ENCODE measurements around the gene CDKAL1.
"Not testable (repeated sequence)": the region's sequence is repeated elsewhere in the genome, so short reads cannot be mapped to it uniquely, and the experiment has no call there.

CDKAL1 gene

DNA sequence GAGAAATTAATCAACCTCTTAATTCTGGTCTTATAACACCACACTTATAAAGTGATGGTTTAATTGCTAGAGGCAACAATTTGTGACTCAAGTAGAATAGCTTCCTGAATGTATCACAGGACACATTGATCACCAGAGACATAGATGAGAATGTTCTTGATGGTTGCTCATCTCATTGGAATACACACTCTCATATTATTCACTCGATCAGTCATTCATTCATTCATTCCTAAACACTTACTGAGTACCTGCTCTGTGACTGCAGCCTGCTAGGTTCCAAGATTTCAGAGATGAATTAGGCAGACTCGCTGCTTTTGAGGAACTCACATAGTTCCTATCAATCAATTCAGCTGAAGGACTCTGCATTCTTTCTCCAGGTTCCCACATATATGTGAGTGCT is 694.2 kb downstream of the CDKAL1 start:
- DNase-seq: no peak

DNA sequence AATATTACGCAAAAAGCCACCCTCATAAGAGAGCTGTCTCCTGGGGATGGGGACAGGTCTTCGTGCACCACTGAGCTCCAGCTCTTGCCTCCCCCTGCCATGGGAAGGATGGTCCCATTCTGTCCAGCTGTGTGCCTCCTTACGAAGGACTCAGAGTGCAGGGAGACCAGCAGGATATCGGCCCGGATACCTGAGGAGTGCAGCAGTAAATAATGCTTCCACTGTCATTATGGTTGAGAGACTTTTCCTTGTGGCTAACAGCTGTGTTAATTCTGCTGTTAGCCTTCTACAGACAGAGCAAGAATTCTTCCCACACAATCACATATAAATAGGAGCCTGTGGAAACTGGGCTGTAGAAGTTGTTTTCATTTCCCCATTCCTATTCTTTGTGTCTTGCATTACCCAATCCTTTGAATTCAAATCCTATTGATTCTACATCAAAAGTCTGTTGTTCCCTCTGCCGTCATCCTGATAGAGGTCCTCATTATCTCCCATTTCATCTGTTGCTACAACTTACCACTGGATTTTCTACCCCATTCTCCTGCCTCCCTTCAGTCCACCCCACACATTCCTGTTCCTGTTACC is 694.7 kb downstream of the CDKAL1 start:
- DNase-seq: no peak

DNA sequence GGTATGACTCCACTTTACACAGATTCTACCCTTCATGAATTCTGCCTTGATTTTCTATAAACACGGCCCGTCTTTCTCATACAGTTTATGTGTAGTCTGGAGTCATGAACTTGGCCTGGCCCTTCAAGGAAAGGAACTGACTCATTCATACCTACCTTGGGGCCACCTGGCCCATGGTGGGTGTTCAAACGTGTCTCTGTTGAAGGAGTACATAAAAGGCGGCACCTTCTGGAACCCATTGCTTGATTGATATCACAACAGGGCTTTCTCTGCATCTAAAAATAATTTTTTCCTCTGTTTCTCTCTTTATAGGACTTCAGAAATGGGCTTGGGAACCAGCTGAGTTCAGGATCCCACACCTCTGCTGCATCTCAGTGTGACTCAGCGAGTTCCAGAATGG is 696.3 kb downstream of the CDKAL1 start:
- DNase-seq: no peak

DNA sequence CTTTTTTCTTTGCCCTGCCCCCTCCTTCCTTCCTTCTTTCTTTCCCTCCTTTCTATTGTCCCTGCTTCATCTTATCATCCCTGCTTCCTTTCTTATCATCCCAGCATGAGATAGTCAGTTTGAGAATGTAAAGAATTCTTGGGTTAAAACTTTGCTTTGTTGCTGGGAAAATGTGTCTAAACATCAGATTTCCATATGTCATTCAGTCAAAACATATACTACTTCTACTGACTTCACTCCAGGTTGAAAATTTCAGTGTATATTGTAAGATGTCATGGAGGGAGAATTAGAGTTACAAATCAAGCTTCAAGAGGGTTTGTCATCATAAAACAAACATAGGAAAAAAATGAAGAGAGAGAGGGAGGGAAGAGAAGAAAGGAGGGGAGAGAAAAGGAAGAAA is 700.9 kb downstream of the CDKAL1 start:
- no peak for DNase-seq

DNA sequence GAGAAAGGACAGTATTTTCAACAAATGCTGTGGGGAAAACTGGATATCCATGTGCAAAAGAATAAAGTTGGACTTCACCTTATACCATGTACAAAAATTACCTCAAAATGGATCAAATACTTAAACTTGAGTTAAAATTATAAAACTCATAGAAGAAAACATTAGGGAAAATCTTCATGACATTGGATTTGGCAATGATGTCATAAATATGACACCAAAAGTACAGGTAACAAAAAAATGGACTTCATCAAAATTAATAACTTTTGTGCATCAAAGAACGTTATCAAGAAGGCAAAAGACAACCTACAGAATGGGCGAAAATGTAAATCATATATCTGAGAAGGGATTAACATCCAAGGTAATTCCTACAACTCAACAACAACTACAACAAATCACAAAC is 704.0 kb downstream of the CDKAL1 start:
- DNase-seq: no peak

GRCh38 chr6:21240709-21241108 is 706.5 kb downstream of the CDKAL1 start:
- DNase-seq: no peak

DNA sequence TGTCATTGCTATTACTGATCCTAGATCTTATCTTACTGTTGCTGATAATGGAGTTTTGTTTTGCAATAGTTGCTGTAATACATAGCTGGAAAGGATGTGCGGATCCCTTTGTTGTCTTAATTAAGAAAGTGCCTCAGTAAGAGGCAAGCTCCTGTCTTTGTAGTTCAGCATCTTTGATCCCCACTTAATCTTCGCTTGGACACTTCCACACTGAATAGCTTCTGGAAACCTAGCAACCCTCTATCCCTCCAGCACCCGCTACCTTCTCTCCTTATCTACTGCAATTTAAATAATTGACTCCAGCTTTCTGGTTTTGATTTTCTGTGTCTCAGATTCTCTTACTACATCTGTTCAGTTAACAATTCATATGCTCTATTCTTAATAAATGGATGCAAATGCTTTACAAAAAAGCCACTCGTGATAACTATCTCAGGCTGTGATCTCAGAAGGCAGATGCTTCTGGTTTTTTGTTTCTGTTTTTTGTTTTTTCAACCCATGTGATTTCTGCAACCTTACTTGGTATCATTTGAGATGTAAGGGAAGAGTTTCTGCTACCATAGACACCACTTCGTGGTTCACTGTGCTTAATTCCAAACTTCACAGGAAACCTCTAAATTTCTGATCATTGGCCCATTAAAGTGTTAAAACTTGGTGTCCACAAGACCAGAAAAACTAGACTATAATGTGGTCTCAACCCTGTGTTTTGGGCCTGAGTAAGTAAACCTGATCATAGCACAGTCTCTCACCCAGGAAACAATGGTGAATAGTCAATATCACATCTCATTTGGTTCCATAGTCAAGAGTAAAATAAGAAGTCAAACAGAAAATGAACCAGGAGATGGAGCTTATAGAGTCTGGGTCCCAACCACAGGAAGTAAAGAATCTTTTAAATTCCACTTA is 707.2 kb downstream of the CDKAL1 start:
- DNase-seq: no peak

DNA sequence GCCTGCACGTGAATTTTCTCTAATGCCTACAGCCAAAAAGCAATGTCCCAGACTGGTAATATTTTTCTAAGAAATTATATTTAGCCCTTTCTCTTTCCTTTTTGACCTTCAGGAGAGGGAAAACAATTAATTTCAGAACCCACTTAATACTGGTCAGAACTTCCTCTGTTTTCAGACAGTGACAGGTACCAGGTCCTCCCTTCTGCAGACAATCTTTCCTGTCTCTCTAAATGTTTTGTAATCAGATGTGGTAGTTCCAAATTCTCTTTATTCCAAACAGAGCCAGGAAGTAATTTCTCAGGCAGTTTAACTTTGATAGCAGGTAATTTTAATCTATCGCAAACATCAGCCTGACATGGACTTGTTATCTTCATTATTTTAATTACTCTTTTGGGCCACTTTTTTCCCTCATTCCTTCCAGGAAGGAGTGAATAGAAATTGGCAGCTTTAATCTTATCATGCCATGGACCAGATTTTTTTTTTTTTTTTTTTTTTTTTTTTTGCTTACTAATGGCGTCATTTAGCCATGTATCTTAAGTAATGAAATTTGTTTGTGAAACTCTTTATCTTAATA is 710.7 kb downstream of the CDKAL1 start:
- no peak for DNase-seq

DNA sequence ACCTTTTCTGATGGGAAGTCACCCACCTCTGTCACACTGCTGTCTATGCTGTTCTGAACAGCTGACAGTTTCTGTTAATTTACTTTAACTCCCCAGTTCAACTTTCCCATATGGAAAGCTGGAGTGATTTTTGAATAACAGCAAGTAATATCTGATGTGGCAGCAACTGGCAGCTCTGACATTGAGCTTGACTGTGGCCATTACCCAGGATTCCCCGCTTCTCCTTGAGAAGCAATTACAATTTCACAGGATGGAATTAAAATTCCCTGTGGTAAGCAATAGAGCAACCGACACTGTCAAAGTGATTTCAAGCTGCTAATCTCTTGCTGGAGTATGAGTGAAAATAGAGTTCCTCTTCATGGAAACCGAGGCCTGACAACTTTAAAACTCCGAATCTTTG is 711.2 kb downstream of the CDKAL1 start:
- DNase-seq: no peak

GRCh38 chr6:21246075-21246474 is 711.8 kb downstream of the CDKAL1 start:
- DNase-seq: no peak

DNA sequence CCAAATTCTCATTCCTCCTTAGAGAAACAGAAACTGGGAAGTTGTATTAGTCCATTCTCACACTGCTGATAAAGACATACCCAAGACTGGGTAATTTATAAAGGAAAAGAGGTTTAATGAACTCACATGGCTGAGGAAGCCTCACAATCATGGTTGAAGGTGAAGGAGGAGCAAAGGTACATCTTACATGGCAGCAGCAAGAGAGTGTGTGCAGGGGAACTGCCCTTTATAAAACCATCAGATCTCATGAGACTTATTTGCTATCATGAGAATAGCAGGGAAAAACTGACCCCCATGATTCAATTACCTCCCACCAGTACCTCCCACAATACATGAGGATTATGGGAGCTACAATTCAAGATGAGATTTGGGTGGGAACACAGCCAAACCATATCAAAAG is 720.2 kb downstream of the CDKAL1 start:
- DNase-seq: not testable (repeated sequence)

DNA sequence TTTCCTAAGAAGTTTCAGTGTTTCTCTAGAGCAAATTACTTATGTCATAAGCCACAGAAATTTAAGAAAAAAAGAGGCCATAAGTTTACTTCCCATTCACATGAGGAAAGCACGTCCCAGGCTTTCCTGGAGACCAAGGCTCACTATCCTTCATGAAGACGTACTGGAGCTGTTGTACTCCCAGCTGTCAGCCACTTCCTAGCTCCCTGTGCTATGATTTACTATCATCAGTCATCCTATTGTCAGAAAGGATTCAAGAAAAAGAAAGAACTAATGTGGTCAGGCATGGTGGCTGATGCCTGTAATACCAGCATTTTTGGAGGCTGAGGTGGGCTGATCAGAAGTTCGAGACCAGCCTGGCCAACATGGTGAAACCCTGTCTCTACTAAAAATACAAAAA is 721.9 kb downstream of the CDKAL1 start:
- no peak for DNase-seq

- no peak for DNase-seq
These were observed 722.9 kb downstream of the CDKAL1 start for GRCh38 chr6:21257125-21257524.

DNA sequence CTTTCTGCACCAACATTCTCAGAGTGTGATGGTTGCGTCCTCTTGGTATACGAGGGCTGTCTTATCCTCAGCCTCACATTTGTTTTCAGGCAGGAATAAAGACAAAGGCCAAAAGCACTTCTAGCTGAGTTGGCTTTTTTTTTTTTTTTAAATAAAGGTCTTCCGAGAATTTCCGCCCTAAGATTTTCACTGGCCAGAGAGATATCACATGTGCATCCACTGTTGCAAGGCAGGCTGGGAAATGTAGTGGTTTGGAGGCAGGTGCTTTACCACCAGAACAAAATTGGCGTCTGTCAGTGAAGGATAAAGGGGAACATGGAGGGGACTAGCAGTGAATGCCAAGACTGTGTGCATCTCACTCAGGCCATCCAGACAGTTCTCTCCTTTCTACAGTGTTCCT is 724.4 kb downstream of the CDKAL1 start:
- DNase-seq: no peak

GRCh38 chr6:21259660-21260059 is 725.4 kb downstream of the CDKAL1 start:
- no peak for DNase-seq

DNA sequence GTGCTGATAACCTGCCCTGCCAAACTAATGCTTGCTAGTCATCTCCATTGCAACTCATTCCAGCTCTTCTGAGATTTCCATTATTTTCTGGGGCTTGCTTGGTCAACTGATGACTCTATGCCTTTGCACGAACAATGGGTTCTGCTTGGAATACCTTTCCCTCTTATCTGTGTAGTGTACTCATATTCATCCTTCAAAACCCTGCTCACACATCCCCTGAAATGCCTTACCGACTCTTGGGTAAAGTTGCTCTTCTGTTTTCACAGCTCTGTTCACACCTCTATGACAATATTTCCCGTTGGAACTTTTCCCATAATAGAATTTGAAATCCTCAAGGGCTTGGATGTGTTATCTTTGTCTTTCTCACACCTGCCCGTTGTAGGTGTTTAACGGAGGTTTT is 728.2 kb downstream of the CDKAL1 start:
- no peak for DNase-seq

- DNase-seq: no peak
These were observed 729.5 kb downstream of the CDKAL1 start for GRCh38 chr6:21263531-21264287.

GRCh38 chr6:21264288-21265033 is 730.2 kb downstream of the CDKAL1 start:
- DNase-seq: no peak

DNA sequence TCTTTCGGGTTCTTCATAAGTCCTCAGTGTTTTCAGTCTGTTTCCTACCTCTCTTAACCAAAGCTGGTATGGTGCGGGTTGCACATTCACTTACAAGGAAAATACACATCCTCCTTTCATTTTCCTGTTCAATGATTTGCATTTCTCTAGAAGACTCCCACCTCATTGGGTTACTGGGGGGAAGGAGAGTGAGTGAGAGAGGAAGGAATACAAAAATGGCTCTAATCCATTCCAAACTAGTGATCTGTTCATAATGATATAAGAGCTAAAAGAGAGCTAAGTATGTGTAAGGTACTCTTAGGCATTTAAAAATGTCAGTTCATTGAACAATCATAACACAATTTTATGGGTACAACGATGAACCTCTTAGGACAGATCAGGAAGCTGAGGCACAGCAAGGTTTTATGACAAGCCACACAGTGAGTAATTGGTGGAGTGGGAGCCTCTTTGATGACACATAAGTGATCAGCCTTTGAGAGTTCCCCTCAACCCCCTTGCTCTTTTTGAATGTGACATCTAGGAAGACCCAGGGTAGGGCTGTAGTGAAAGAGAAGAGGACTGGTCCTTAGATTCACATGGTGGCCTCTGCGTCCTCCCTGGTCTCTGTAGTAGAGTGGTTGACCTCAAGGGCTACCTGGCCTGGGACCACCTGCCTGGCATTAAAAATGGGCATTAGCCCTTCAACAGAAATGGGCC is 730.9 kb downstream of the CDKAL1 start:
- DNase-seq: no peak

- no peak for DNase-seq
These were observed 731.4 kb downstream of the CDKAL1 start for GRCh38 chr6:21265730-21266044.

- DNase-seq: no peak
These were observed 736.5 kb downstream of the CDKAL1 start for GRCh38 chr6:21270636-21271201.
